Medulla oblongata (tissue), 1 donor: ENCODE measurements around the gene TMEM184A.

Experiments
- DNase-seq: peaks from one replicate; pipeline ENCODE4 v3.0.0-alpha.2; 2015; ENCODE audit errors: extremely low spot score

Gene TMEM184A

GRCh38 chr7:1501487-1502270 is 54.3 kb downstream of the TMEM184A start:
- DNase-seq = no peak

DNA sequence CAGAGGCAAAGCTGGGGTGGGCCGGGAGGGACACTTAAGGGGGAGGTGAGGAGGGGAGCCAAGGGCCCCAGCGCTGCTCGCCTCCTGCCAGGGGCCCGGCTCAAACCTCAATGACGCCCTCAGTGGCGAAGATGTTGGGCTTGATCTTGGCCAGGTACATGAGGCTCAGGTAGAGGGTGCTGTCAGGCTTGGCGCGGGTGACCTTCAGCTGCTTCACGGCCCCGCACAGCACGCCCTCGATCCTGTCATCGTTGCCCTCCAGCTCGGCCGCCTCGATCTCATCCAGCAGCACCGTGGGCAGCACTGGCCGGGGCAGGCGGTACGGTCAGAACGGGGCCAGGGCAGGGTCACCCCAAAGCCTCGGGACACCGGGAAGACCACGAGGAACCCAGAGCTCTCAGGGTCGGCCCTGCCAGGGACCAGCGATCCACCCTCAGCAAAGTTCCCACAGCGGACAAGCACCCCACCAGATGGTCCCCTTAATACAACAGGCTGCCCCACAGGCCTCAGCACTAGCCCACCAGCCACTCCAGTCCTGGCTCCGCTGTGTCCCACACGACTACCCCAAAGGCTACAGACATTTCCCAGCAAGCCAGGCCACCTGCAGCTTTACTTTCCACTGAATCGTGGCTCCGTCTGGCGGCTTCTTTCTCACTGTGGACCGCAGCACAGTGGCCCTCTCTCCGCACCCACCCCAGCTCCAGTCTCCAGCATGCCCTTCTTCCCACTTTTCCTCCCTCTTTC is 55.8 kb downstream of the TMEM184A start:
- DNase-seq = no peak

- no peak for DNase-seq
These were observed 56.5 kb downstream of the TMEM184A start for GRCh38 chr7:1499367-1500029.

GRCh38 chr7:1498370-1499305 is 57.4 kb downstream of the TMEM184A start:
- no peak for DNase-seq

DNA sequence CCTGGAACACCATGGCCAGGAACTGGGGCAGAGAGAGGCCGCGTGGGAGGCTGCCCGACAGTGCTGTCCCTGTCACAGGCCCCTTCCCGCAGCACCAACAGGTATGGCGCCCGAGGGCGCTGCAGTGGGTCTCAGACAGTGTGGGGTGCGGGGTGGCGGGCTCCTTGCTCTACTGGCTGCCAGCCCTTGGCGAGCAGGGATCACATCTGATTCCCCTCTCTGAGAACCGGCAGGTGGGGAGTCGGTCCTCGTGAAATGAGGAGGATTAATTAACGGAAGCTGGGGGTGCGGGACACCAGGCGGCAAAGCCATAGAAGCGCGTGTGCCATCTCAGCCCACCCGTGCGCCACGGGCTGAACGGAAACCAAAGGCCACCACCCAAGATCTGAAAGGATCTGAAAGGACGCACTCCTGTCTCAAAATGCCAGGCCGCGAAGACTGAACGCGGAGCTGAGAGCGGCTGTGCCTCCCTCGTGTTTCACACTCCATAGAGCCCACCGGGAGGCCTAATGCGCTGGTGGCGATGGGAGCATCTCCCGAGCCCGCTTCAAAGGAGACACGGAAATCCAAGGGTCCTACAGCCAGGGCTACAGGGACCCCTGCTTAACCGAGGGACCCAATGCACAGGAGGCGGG is 58.6 kb downstream of the TMEM184A start:
- DNase-seq = no peak

GRCh38 chr7:1496531-1497292 is 59.3 kb downstream of the TMEM184A start:
- no peak for DNase-seq

GRCh38 chr7:1495564-1496242 is 60.3 kb downstream of the TMEM184A start:
- no peak for DNase-seq

- DNase-seq = no peak
These were observed 61.0 kb downstream of the TMEM184A start for GRCh38 chr7:1494866-1495563.

- no peak for DNase-seq
These were observed 61.6 kb downstream of the TMEM184A start for GRCh38 chr7:1494447-1494846.

DNA sequence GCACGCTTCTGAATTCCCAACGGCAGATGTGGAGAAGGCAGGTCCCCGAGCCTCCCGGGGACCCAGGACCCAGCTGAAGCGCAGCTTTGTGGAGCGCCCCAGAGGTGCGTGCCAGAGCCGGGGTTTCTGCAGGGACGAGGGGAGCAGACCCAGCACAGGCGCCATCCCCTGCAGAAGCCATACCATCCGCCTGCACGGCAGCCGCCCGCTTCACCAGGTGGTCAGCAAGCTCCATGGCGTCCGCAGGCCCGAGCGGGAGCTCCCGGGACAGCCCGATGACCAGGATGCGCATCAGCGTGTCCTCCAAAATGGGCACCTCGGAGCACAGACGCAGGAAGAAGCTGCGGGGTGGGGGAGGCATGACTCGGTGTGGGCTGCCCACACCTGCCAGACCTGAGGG is 62.4 kb downstream of the TMEM184A start:
- DNase-seq = no peak

DNA sequence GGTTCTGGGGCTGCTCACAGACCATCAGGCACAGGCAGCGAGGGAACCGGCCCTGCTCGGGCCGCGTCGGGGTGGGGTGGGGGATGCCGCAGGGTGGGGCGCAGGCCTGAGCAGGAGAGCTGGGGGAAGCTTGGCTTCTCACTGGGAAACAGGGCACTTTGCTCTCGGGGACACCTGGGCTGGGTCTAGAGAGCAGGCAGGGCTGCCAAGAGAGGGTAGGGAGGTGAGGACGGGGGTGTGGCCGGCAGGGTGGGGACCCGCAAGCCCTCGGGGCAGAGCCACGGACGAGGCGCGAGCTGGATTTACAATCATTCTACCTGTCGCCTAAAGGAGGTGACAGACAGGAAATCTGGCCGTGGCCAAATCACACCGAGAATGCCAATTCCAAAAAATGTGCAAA is 62.9 kb downstream of the TMEM184A start:
- no peak for DNase-seq

DNA sequence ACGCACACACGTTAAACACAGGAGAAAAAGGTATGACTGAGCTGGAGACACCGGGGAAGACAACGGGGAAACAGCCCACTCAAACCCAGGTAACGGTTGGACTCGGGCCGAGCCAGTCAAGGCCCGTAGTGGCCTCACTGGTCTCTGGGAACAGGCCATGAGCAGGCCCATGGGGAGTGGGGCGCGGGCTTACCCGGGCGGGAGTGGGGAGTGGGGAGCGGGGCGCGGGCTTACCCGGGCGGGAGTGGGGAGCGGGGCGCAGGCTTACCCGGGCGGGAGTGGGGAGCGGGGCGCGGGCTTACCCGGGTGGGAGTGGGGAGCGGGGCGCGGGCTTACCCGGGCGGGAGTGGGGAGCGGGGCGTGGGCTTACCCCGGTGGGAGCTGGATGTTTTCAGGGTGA is 63.4 kb downstream of the TMEM184A start:
- DNase-seq = no peak
